ENCODE results near the gene SOX6. TPM values are rescaled to one million over a fixed set of nuclear protein-coding genes. Genes with fewer than 3 reads are reported as not detected.

The SOX6 gene
- total and polyA plus RNA-seq, 2 of the 13 experiments (the other 11 are each of a cell fraction or from before 2014, with no cell fraction given), result 2.6 to 11.2 TPM

GRCh38 chr11:16226245-16226644 lies 130.1 kb downstream of the SOX6 start (continued):
- TF ChIP-seq, protein P1, sequence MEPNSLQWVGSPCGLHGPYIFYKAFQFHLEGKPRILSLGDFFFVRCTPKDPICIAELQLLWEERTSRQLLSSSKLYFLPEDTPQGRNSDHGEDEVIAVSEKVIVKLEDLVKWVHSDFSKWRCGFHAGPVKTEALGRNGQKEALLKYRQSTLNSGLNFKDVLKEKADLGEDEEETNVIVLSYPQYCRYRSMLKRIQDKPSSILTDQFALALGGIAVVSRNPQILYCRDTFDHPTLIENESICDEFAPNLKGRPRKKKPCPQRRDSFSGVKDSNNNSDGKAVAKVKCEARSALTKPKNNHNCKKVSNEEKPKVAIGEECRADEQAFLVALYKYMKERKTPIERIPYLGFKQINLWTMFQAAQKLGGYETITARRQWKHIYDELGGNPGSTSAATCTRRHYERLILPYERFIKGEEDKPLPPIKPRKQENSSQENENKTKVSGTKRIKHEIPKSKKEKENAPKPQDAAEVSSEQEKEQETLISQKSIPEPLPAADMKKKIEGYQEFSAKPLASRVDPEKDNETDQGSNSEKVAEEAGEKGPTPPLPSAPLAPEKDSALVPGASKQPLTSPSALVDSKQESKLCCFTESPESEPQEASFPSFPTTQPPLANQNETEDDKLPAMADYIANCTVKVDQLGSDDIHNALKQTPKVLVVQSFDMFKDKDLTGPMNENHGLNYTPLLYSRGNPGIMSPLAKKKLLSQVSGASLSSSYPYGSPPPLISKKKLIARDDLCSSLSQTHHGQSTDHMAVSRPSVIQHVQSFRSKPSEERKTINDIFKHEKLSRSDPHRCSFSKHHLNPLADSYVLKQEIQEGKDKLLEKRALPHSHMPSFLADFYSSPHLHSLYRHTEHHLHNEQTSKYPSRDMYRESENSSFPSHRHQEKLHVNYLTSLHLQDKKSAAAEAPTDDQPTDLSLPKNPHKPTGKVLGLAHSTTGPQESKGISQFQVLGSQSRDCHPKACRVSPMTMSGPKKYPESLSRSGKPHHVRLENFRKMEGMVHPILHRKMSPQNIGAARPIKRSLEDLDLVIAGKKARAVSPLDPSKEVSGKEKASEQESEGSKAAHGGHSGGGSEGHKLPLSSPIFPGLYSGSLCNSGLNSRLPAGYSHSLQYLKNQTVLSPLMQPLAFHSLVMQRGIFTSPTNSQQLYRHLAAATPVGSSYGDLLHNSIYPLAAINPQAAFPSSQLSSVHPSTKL (CRISPR knock-in tag; IDR thresholded peaks at IDR 0.05), result peak; percentile 48
- TF ChIP-seq HDAC1 (CRISPR knock-in tag; IDR thresholded peaks at IDR 0.05), result 0 out of 2 replicates have a peak, but pooled peaks have one; percentile 23
- peak; percentile 31; the same call in 1 of the 3 replicates for TF ChIP-seq MXI1 (IDR thresholded peaks at IDR 0.05; ENCODE audit: borderline replicate concordance, low read depth, low read length)
- peak; percentile 28; the same call in 1 of the 2 replicates for TF ChIP-seq RARA (CRISPR knock-in tag; IDR thresholded peaks at IDR 0.05)
- TF ChIP-seq KMT2A (CRISPR knock-in tag; IDR thresholded peaks at IDR 0.05), result no peak
- TF ChIP-seq NR0B2 (CRISPR knock-in tag; IDR thresholded peaks at IDR 0.05), result no peak
- TF ChIP-seq GATAD2A (CRISPR knock-in tag; IDR thresholded peaks at IDR 0.05), result 0 out of 2 replicates have a peak, but pooled peaks have one; percentile 23
- TF ChIP-seq, protein P2, sequence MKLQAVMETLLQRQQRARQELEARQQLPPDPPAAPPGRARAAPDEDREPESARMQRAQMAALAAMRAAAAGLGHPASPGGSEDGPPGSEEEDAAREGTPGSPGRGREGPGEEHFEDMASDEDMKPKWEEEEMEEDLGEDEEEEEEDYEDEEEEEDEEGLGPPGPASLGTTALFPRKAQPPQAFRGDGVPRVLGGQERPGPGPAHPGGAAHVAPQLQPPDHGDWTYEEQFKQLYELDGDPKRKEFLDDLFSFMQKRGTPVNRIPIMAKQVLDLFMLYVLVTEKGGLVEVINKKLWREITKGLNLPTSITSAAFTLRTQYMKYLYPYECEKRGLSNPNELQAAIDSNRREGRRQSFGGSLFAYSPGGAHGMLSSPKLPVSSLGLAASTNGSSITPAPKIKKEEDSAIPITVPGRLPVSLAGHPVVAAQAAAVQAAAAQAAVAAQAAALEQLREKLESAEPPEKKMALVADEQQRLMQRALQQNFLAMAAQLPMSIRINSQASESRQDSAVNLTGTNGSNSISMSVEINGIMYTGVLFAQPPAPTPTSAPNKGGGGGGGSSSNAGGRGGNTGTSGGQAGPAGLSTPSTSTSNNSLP (IDR thresholded peaks at IDR 0.05; ENCODE audit: low read depth, low read length), result no peak
- TF ChIP-seq ZNF333 (CRISPR knock-in tag; IDR thresholded peaks at IDR 0.05; ENCODE audit: borderline replicate concordance), result no peak
- TF ChIP-seq ZNF777 (CRISPR knock-in tag; IDR thresholded peaks at IDR 0.05), result no peak
- TF ChIP-seq POGZ (CRISPR knock-in tag; IDR thresholded peaks at IDR 0.05), result peak; percentile 62
- TF ChIP-seq GTF2F1 (IDR thresholded peaks at IDR 0.05; ENCODE audit: low read length), result no peak
- no peak for TF ChIP-seq SP2 (CRISPR knock-in tag; IDR thresholded peaks at IDR 0.05)
- no peak for TF ChIP-seq MLX (CRISPR knock-in tag; IDR thresholded peaks at IDR 0.05)
- TF ChIP-seq NFE2 (CRISPR knock-in tag; IDR thresholded peaks at IDR 0.05), result no peak
- TF ChIP-seq, protein P3, sequence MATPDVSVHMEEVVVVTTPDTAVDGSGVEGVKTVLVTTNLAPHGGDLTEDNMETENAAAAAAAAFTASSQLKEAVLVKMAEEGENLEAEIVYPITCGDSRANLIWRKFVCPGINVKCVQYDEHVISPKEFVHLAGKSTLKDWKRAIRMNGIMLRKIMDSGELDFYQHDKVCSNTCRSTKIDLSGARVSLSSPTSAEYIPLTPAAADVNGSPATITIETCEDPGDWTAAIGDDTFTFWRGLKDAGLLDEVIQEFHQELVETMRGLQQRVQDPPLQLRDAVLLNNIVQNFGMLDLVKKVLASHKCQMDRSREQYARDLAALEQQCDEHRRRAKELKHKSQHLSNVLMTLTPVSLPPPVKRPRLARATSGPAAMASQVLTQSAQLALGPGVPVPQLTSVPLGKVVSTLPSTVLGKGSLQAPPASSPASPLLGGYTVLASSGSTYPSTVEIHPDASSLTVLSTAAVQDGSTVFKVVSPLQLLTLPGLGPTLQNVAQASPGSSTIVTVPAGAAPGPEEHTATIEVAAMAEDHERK (CRISPR knock-in tag; IDR thresholded peaks at IDR 0.05; ENCODE audit: low read depth), result no peak
- no peak for TF ChIP-seq DNMT1 (CRISPR knock-in tag; IDR thresholded peaks at IDR 0.05)
- TF ChIP-seq SRF (IDR thresholded peaks at IDR 0.05; ENCODE audit: low read depth, low read length), result no peak
- TF ChIP-seq KLF13 (CRISPR knock-in tag; IDR thresholded peaks at IDR 0.05), result no peak
- TF ChIP-seq PRDM15 (CRISPR knock-in tag; IDR thresholded peaks at IDR 0.05), result no peak
